DND-41 (cell line): ENCODE measurements around the gene BEND6.

ENCODE experiments used
- EZH2 ChIP-seq: IDR thresholded peaks from 3 replicates; pipeline ENCODE4 v1.6.1; 2012; ENCODE audit warnings: borderline replicate concordance, low read depth, mild to moderate bottlenecking, moderate library complexity, low read length, inconsistent platforms; ENCODE audit not compliant: severe bottlenecking
- TF ChIP-seq, protein P1 (sequence below): IDR thresholded peaks from 2 replicates; pipeline ENCODE4 v1.5.1; 2012; ENCODE audit warnings: borderline replicate concordance, low read length, moderate library complexity, mild to moderate bottlenecking; ENCODE audit not compliant: poor library complexity, severe bottlenecking; ENCODE audit errors: extremely low read depth

DNA sequence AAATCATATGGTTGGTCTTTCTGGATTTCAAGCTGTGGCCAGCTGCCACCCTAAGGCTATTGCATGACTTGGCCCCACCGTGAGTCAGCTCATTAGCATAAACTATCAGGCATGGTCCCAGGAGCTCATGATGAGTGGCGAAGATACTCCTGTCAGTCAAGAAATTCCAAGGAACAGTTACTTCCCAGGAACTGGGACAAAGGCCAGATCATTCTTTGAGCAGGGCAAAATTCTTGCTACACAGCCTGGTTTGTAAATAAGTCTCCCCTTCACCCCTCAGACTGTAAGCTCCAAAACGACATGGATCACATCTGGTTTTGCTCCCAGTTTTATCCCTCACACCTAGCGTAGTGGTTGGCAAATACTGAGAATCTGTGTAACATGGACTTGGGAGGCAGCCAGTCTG, 58.6 kb downstream of the BEND6 start:
- TF ChIP-seq, protein P1, sequence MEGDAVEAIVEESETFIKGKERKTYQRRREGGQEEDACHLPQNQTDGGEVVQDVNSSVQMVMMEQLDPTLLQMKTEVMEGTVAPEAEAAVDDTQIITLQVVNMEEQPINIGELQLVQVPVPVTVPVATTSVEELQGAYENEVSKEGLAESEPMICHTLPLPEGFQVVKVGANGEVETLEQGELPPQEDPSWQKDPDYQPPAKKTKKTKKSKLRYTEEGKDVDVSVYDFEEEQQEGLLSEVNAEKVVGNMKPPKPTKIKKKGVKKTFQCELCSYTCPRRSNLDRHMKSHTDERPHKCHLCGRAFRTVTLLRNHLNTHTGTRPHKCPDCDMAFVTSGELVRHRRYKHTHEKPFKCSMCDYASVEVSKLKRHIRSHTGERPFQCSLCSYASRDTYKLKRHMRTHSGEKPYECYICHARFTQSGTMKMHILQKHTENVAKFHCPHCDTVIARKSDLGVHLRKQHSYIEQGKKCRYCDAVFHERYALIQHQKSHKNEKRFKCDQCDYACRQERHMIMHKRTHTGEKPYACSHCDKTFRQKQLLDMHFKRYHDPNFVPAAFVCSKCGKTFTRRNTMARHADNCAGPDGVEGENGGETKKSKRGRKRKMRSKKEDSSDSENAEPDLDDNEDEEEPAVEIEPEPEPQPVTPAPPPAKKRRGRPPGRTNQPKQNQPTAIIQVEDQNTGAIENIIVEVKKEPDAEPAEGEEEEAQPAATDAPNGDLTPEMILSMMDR: no peak
- TF ChIP-seq EZH2: no peak
